HG03097 (cell line): ENCODE results near the gene DLG2.

Experiments
- ATAC-seq: cut with Tn5 transposase; IDR thresholded peaks from one replicate; pipeline ENCODE4 v1.9.1; 2021; ENCODE audit not compliant: unreplicated experiment, low FRiP score

The DLG2 gene

GRCh38 chr11:84544566-84544965 lies 1082.6 kb downstream of the DLG2 start:
- no peak for ATAC-seq

- ATAC-seq: no peak
Measured at GRCh38 chr11:84543367-84544159, 1083.6 kb downstream of the DLG2 start.

- ATAC-seq: no peak
Measured at GRCh38 chr11:84541731-84542340, 1085.3 kb downstream of the DLG2 start.

- ATAC-seq: no peak
Measured at GRCh38 chr11:84536456-84536855, 1090.7 kb downstream of the DLG2 start.

- no peak for ATAC-seq
Measured at GRCh38 chr11:84532364-84532763, 1094.8 kb downstream of the DLG2 start.

GRCh38 chr11:84526250-84526649 lies 1100.9 kb downstream of the DLG2 start:
- ATAC-seq: no peak

- no peak for ATAC-seq
Measured at GRCh38 chr11:84524422-84525051, 1102.6 kb downstream of the DLG2 start.

- no peak for ATAC-seq
Measured at GRCh38 chr11:84522331-84522730, 1104.8 kb downstream of the DLG2 start.

GRCh38 chr11:84518631-84519183 lies 1108.4 kb downstream of the DLG2 start:
- no peak for ATAC-seq

- no peak for ATAC-seq
Measured at GRCh38 chr11:84514436-84514835, 1112.7 kb downstream of the DLG2 start.

GRCh38 chr11:84503503-84503902 lies 1123.6 kb downstream of the DLG2 start:
- ATAC-seq: no peak

GRCh38 chr11:84501750-84502149 lies 1125.4 kb downstream of the DLG2 start:
- no peak for ATAC-seq

GRCh38 chr11:84497981-84498411 lies 1129.1 kb downstream of the DLG2 start:
- ATAC-seq: no peak

GRCh38 chr11:84497181-84497580 lies 1130.0 kb downstream of the DLG2 start:
- ATAC-seq: no peak

- no peak for ATAC-seq
Measured at GRCh38 chr11:84496122-84496521, 1131.0 kb downstream of the DLG2 start.

GRCh38 chr11:84480131-84480530 lies 1147.0 kb downstream of the DLG2 start:
- ATAC-seq: no peak

- no peak for ATAC-seq
Measured at GRCh38 chr11:84476581-84476980, 1150.6 kb downstream of the DLG2 start.

GRCh38 chr11:84471501-84471900 lies 1155.6 kb downstream of the DLG2 start:
- no peak for ATAC-seq

GRCh38 chr11:84468235-84468634 lies 1158.9 kb downstream of the DLG2 start:
- ATAC-seq: no peak

GRCh38 chr11:84465040-84465439 lies 1162.1 kb downstream of the DLG2 start:
- ATAC-seq: no peak

- ATAC-seq: no peak
Measured at GRCh38 chr11:84455691-84456090, 1171.5 kb downstream of the DLG2 start.
